ENCODE data around the gene SGSM2. TPM values are rescaled to one million over a fixed set of nuclear protein-coding genes. Genes with fewer than 3 reads are reported as not detected.

SGSM2 gene
- total RNA-seq, 1 experiment from 2014 or later: 34.5 TPM

GRCh38 chr17:2335726-2336214, 1.5 kb upstream of the SGSM2 start:
- peak; percentile 30 for DNase-seq (ENCODE audit: low read depth)

GRCh38 chr17:2336215-2336851, 968 bp upstream of the SGSM2 start, which contains the start of gene TSR1:
Gene TSR1, minus strand, starts transcription at chr17:2336457. Its CDS starts 30 bp downstream, at chr17:2336427.
- DNase-seq (ENCODE audit: low read depth): peak; percentile 96

GRCh38 chr17:2337544-2338314, 428 bp downstream of the SGSM2 start:
- DNase-seq (ENCODE audit: low read depth): peak; percentile 79

GRCh38 chr17:2338315-2338657, 985 bp downstream of the SGSM2 start:
- peak; percentile 37 for DNase-seq (ENCODE audit: low read depth)

GRCh38 chr17:2343421-2343820, 6.1 kb downstream of the SGSM2 start:
- DNase-seq (ENCODE audit: low read depth): no peak

- DNase-seq (ENCODE audit: low read depth): no peak
These were observed 7.2 kb downstream of the SGSM2 start for GRCh38 chr17:2344528-2344927.

- no peak for DNase-seq (ENCODE audit: low read depth)
These were observed 9.2 kb downstream of the SGSM2 start for GRCh38 chr17:2346475-2346874.

GRCh38 chr17:2347805-2348685, 10.7 kb downstream of the SGSM2 start:
- DNase-seq (ENCODE audit: low read depth): peak; percentile 39

- no peak for DNase-seq (ENCODE audit: low read depth)
These were observed 14.0 kb downstream of the SGSM2 start for GRCh38 chr17:2351269-2351668.

GRCh38 chr17:2354311-2354710, 17.0 kb downstream of the SGSM2 start:
- DNase-seq (ENCODE audit: low read depth): no peak

GRCh38 chr17:2357237-2357636, 19.9 kb downstream of the SGSM2 start:
- no peak for DNase-seq (ENCODE audit: low read depth)

GRCh38 chr17:2357931-2358434, 20.7 kb downstream of the SGSM2 start:
- no peak for DNase-seq (ENCODE audit: low read depth)

- no peak for DNase-seq (ENCODE audit: low read depth)
These were observed 23.9 kb downstream of the SGSM2 start for GRCh38 chr17:2361010-2361760.

- DNase-seq (ENCODE audit: low read depth): no peak
These were observed 24.7 kb downstream of the SGSM2 start for GRCh38 chr17:2362016-2362415.

- no peak for DNase-seq (ENCODE audit: low read depth)
These were observed 25.1 kb downstream of the SGSM2 start for GRCh38 chr17:2362416-2362815.

GRCh38 chr17:2362881-2363280, 25.6 kb downstream of the SGSM2 start:
- DNase-seq (ENCODE audit: low read depth): no peak

GRCh38 chr17:2363318-2363717, 26.0 kb downstream of the SGSM2 start:
- DNase-seq (ENCODE audit: low read depth): no peak

- no peak for DNase-seq (ENCODE audit: low read depth)
These were observed 26.8 kb downstream of the SGSM2 start for GRCh38 chr17:2363851-2364762.

GRCh38 chr17:2364763-2365116, 27.4 kb downstream of the SGSM2 start:
- DNase-seq (ENCODE audit: low read depth): no peak

GRCh38 chr17:2365132-2365531, 27.8 kb downstream of the SGSM2 start:
- no peak for DNase-seq (ENCODE audit: low read depth)

All from Daoy (cell line).